Activated CD4-positive, alpha-beta T cell treated with anti-CD3 and anti-CD28 coated beads, Interleukin-10, Interleukin-2, amounts not matched to agents 100 ng/mL and 50 ng/mL, durations not matched to agents 16 hours and 8 hours (primary cell): ENCODE data around the gene SCT.

Experiments
- DNase-seq: peaks from one replicate; pipeline ENCODE4 v3.0.0-alpha.2; 2020

SCT gene

DNA sequence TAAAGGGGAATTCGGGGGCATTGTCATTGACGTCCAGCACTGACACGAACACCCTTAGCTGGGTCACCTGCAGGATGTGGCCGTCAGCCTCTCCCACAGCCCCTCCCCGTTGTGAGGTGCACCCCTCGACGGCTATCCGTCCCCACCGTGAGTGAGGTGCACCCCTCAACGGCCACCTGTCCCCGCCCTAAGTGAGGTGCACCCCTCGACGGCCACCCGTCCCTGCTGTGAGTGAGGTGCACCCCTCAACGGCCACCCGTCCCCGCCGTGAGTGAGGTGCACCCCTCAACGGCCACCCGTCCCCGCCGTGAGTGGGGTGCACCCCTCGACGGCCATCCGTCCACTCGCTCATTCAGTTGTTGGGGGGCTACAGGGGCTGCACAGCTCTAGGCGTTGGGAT is 5.1 kb downstream of the SCT start:
- no peak for DNase-seq

GRCh38 chr11:620935-621814 is 5.8 kb downstream of the SCT start:
- DNase-seq, result no peak

DNA sequence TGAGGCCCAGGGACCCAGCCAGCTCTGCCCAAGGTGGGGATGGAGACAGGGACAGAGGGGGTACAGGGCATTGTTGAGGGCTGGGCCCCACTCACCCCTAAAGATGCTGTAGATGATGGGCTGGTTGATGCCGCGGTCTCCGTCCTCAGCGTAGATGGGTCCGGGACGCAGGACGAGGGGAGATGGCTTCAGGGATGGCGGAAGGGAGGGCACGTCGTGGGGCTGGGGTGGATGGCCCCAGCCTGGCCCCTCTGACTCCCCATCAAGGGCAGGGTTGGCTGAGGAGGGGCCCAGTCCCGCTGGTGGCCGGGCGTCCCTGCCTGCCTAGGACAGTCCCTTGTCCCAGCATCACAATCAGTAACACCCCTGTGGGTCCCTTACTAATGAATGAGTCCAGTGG is 6.8 kb downstream of the SCT start:
- no peak for DNase-seq

DNA sequence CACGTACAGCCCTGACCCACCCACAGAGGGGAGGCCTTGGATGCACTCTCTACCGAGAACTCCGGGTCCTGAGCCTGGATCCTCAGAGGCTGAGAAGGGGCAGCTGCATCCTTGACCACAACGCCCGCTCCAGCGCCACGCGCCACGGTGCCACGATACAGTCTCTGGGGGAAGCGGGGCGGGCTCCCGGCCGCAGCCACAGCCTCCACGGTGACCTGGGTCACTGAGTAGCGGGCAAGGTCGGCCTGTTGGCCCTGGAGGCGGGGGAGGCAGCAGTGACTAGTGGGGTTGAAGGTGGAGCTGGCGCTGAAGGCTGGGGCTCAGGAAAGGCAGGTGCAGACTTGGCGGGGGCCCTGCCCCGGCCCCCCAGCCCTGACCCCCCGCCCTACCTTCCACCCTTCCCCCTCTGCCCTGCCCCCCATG is 7.3 kb downstream of the SCT start:
- no peak for DNase-seq

GRCh38 chr11:618856-619627 is 7.9 kb downstream of the SCT start:
- DNase-seq, result no peak

DNA sequence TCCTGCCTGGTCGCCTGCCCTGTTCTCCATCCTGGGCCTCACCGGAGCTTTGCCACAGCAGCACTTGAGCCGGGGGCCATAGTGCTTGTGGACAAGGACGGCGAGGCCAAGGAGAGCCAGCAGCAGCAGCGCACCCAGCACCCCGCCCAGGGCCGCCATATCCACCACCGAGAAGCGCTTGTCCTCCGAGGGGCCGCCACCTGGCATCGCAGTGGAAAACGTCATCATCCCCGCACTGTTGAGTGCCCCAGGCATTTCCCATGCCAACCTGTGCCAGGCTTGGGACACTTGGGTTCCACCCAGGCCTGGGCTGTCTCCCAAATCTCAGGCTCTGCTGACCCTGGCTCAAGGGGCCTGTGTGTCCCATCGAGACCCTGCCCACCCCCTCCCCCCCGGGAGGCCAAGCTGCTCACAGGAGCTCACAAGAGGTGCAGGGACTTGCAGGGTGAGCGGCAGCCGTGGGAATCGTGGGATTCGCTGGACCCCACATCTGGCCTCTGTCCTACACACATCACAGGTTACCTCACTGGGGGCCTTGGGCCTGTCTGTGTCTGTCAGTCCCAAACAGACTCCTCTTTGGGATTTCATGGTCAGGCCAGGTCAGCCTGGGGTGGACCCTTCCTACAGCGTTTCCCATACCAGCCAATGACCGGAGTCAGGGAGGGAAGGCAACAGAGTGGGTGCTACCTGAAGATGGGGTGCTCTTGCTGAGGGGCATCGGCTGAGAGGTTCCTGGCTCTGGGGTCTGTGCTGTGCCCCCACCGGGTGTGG is 8.9 kb downstream of the SCT start:
- no peak for DNase-seq

DNA sequence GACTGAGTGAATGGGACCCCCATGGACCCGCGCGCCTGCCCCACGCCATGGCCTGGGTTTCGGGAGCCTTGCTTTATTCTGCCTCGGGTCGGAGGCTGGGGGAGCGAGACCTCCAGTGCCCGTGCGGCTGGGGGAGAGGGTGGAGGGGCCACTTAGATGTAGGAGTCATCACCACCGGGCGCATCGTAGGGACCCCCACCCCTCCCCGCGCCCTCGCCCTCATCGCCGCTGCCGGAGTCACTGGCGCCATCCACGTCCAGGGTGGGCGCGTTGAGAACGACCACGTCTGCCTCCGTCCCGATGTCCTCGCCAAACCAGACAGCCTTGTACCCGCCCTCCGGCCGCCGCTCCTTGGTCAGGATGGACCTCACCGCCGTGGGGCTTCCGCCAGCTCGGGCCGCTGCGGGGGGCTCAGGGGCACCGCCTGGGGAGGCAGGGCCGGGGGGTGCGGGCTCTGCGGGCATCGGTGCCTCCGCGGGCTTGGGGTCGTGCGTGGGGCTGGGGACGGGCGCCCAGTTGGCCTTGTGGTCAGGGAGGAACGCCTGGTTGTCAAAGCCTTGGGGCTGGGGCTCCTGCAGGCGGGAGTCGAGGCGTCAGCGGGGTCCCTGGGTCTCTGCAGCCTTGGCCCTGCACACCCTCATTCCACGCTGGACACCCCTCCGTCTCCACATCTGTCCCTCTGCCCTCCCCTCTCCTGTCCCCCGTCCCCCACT is 9.6 kb downstream of the SCT start:
- DNase-seq, result no peak

DNA sequence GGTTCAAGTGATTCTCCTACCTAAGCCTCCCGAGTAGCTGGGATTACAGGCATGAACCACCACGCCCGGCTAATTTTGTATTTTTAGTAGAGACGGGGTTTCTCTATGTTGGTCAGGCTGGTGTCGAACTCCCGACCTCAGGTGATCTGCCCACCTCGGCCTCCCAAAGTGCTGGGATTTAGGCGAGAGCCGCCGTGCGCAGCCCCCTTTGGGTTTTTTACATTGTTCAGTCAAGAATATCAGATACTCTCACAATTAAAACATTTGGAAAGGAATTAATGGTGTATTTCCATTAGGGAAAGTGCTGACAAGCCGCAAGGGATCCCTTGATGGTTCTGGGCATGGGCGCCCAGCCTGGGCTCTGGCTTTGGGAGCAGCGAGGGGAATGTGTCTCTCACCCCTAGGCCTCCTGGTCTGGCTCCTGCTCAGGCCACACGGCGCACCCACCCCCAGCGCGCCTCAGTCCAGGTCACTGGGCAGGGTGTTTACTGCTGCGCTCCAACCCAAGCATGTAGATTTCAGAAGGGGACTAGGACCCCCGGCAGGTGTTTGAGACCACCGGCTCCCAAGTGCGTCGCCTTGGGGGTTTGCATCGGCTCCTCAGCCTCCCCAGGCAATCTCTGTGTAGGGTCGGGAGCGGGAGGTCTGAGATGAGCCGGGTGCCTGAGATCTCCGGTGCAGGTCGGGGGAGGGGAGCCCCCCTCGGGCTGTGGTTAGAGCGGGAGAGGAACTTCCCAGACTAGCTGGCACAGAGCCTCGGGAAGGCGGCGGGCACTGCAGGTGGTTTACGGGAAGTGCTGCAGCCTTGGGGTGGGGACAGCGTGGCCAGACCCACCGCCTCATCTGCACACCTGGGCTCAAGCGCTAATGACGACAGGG is 10.4 kb downstream of the SCT start:
- DNase-seq, result no peak

GRCh38 chr11:615504-616319 is 11.3 kb downstream of the SCT start, which contains the start of gene IRF7:
IRF7 (minus strand) TSS chr11:615950; CDS start chr11:615364, 586 bp downstream.
- peak; percentile 91 for DNase-seq

- no peak for DNase-seq
These were observed 12.1 kb downstream of the SCT start for GRCh38 chr11:614623-615503.

GRCh38 chr11:614021-614622 is 12.9 kb downstream of the SCT start:
- DNase-seq, result no peak

DNA sequence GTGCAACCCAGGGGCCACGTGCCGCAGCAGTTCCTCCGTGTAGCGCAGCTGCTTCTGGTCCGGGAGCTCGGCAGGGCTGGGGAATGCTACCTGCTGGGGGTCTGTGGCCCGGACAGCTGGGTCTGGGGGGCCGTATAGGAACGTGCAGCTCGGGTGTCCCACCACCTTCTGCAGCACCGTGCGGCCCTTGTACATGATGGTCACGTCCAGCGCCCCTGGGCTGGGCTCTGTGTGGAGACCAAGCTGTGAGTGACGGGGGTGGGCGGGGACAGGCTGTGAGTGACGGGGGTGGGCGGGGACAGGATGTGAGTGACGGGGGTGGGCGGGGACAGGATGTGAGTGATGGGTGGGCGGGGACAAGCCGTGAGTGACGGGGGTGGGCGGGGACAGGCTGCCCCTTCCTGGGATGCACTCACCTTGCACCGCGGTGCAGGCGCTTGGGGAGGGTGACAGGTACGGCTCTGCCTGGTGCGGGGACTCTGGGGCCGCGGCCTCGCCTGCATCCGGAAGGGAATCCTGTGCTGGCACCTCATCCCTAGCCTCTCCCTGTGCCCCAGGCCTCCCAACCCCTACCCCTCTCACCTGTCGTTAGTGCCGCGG is 13.5 kb downstream of the SCT start:
- peak; percentile 83 for DNase-seq

GRCh38 chr11:612961-613300 is 14.1 kb downstream of the SCT start:
- DNase-seq, result no peak

DNA sequence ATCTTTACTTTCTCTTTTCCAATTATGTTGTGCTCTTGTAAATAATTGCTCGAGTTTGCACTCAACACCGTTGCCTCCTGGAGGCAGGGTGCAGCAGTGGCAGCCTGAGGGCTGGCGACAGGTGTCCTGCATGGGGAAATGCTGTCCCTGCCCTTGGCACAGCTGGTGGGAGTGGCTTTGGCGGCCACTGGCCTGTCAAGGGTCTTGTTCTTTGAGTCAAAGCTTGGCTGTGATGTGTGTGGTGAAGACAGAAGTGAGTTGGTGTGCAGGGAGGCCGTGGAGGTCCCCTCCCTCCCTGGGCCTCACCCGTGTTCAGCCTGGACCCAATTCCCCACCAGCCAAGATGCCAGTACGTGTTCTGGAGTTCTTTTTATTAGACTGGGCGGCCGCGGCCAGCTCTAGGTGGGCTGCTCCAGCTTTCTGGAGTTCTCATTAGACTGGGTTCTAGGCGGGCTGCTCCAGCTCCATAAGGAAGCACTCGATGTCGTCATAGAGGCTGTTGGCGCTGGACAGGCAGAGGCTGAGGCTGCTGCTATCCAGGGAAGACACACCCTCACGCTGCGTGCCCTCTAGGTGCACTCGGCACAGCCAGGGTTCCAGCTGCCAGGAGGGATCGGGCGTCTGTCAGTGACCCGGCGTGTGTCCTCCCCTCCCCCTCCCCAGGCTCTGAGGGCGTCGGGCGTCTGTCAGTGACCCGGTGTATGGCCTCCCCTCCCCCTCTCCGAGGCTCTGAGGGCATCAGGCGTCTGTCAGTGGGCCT is 14.6 kb downstream of the SCT start:
- DNase-seq, result peak; percentile 29

DNA sequence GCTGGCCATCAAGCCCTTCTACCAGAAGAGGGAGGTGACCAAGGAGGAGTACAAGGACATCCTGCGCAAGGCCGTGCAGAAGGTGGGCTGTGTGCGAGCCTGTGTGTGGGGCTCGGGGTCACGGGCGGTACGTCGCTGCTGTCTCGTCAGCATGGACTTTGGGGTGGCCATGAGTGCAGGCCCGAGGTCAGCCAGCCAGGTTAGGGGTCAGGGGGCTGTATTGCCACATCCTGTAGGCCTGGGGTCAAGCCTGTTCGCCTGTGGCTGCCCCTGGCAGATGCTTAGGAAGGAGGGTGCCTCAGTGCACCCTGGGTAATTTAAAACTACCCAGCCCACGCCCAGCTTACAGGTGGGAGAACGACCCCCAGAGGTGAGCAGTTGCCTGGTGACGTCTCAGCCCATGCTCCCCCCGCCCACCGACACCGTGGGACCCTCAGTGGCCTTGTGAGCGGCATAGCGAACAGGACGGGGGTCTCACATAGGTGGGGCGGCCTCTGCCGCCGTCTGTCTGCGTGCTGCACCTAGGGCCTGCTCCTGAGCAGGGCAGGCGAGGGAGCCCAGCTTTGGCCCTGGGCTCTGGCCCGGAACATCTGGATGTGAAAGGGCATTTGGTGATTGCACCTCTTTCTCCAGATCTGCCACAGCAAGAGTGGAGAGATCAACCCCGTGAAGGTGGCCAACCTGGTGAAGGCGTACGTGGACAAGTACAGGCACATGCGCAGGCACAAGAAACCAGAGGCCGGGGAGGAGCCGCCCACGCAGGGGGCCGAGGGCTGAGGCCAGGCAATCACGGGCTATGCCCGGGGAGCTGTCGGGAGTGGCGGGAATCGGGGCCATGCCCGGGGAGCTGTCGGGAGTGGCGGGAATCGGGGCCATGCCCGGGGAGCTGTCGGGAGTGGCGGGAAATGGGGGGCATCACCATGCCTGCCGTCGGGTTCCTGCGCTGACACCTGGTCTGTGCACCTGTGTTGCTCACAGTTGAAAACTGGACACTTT is 15.7 kb downstream of the SCT start:
- no peak for DNase-seq

- DNase-seq, result no peak
These were observed 16.7 kb downstream of the SCT start for GRCh38 chr11:610146-610801.
